Hippocampal formation (tissue), 2 donors: ENCODE measurements around the gene RABL2B.

ENCODE experiments used
- DNase-seq, 2 donors: peaks; one replicate each; lab custom pipeline; 2025; lab: John Stamatoyannopoulos, UW

Gene RABL2B

GRCh38 chr22:50722716-50723428, 60.6 kb downstream of the RABL2B start:
- DNase-seq: no peak

- no peak for DNase-seq
Observed at GRCh38 chr22:50722048-50722701, 61.3 kb downstream of the RABL2B start.

GRCh38 chr22:50721257-50721844, 62.1 kb downstream of the RABL2B start:
- no peak for DNase-seq

- DNase-seq: no peak
Observed at GRCh38 chr22:50720301-50721256, 62.9 kb downstream of the RABL2B start.

- DNase-seq: no peak
Observed at GRCh38 chr22:50719814-50720300, 63.6 kb downstream of the RABL2B start.

GRCh38 chr22:50718352-50718709, 65.1 kb downstream of the RABL2B start:
- no peak for DNase-seq

GRCh38 chr22:50717709-50718351, 65.6 kb downstream of the RABL2B start:
- no peak for DNase-seq
